Thyroid gland (tissue), 4 donors: ENCODE results near the gene NUMB. TPM values are rescaled to one million over a fixed set of nuclear protein-coding genes. Genes with fewer than 3 reads are reported as not detected.
"Not testable (repeated sequence)": the region's sequence is repeated elsewhere in the genome, so short reads cannot be mapped to it uniquely, and the experiment has no call there.

Experiments
- DNase-seq, 2 donors: peaks; one replicate each; pipeline ENCODE4 v3.0.0-alpha.2; 2019
- H3K27ac ChIP-seq, 3 donors: fragments of 200-600 bp; sonication (generic); 1 replicate in 2 of 3; 2 replicates in 1 of 3; pipeline ENCODE4 v1.5.1; 2016 to 2019; ENCODE audit warnings: mild to moderate bottlenecking in 1 of 3, moderate library complexity in 1 of 3
- H3K27me3 ChIP-seq: fragments of 200-600 bp; sonication (generic); one replicate; pipeline ENCODE4 v1.5.1; 2019
- H3K36me3 ChIP-seq, 2 donors: fragments of 200-600 bp; sonication (generic); one replicate each; pipeline ENCODE4 v1.5.1; 2016 to 2019
- H3K4me1 ChIP-seq, 2 donors: fragments of 200-600 bp; sonication (generic); one replicate each; pipeline ENCODE4 v1.5.1; 2017 to 2019
- H3K4me3 ChIP-seq, 3 donors: fragments of 200-600 bp; sonication (generic); replicated peaks in 1 of 3; 1 replicate in 2 of 3; 2 replicates in 1 of 3; pipeline ENCODE4 v1.5.1; 2016; ENCODE audit warnings: mild to moderate bottlenecking in 1 of 3
- H3K9me3 ChIP-seq: fragments of 200-600 bp; sonication (generic); one replicate; pipeline ENCODE4 v1.5.1; 2017
- CTCF ChIP-seq, 6 experiments: fragments of 200-600 bp in 3 of 6; fragments of 450-650 bp in 3 of 6; sonication (generic) in 3 of 6; IDR thresholded peaks; one replicate each; pipeline ENCODE4 v1.5.1; 2016 to 2019; ENCODE audit warnings: antibody characterized with exemption in 6 of 6, mild to moderate bottlenecking in 2 of 6, inconsistent platforms in 1 of 6, moderate library complexity in 1 of 6
- POLR2A ChIP-seq, 2 donors: fragments of 450-650 bp; IDR thresholded peaks; one replicate each; pipeline ENCODE4 v1.6.1; 2017; ENCODE audit warnings: antibody characterized with exemption in 2 of 2, mild to moderate bottlenecking in 2 of 2, moderate library complexity in 1 of 2
- WGBS, 2 donors: methylation state at CpG; one replicate each; pipeline ENCODE4 v1.1.5; 2017; 5-methylcytosine and 5-hydroxymethylcytosine counted together
- intact Hi-C: fragments of 100-400 bp; cut with DNase I; formaldehyde crosslinking; loops from one replicate; pipeline ENCODE4 v1.15.1; 2023
- total RNA-seq, 4 donors: library from RNA; depleted of rRNA; stranded (reverse); fragments of >200 nt; gene quantifications; one replicate each; pipeline ENCODE4 v1.2.3, GENCODE V29; 2016

The NUMB gene
- total RNA-seq, 4 donors from 2014 or later = 67.1 to 101 (median 86.7) TPM

- no peaks in the 10 kb centered on the region for H3K27me3 ChIP-seq
- H3K27ac ChIP-seq = no peak overlapping the region
- TF ChIP-seq POLR2A (IDR thresholded peaks at IDR 0.05) (no peak), CTCF (IDR thresholded peaks at IDR 0.05) (no peak)
- peaks cover 15 to 25% of the 10 kb centered on the region in 2 donors for H3K4me1 ChIP-seq
- H3K36me3 ChIP-seq = no peaks in the 10 kb centered on the region
- intact Hi-C loops = no loop called here
- no peak overlapping the region for H3K4me3 ChIP-seq
- DNase-seq = no peak
- 94 to 96% methylated on average over 3 of the region's 3 CpGs for WGBS, 2 donors
- no peaks in the 10 kb centered on the region for H3K9me3 ChIP-seq
Observed at GRCh38 chr14:73432124-73432523, 26.2 kb downstream of the NUMB start.

GRCh38 chr14:73428353-73428824 is 30.0 kb downstream of the NUMB start:
- Histone ChIP-seq H3K27me3 (no peaks in the 10 kb centered on the region), H3K4me3 (no peak overlapping the region), H3K27ac (peak overlapping the region; percentile 12 to 59 (median 18)), H3K4me1 (peaks cover 20 to 33% of the 10 kb centered on the region in 2 donors), H3K36me3 (no peaks in the 10 kb centered on the region), H3K9me3 (no peaks in the 10 kb centered on the region)
- intact Hi-C loops = no loop called here
- WGBS, 2 donors = 13 to 36% methylated on average over 5 of the region's 5 CpGs
- TF ChIP-seq POLR2A (IDR thresholded peaks at IDR 0.05) (no peak), CTCF (IDR thresholded peaks at IDR 0.05) (no peak)
- DNase-seq = peak; percentile 61 to 66

- intact Hi-C loops = no loop called here
- Histone ChIP-seq H3K4me3 (no peak overlapping the region), H3K36me3 (no peaks in the 10 kb centered on the region), H3K27me3 (no peaks in the 10 kb centered on the region), H3K9me3 (no peaks in the 10 kb centered on the region), H3K4me1 (peaks cover 20 to 32% of the 10 kb centered on the region in 2 donors), H3K27ac (peak overlapping the region; percentile 12 to 59 (median 18))
- 76 to 85% methylated on average over 4 of the region's 4 CpGs for WGBS, 2 donors
- TF ChIP-seq POLR2A (IDR thresholded peaks at IDR 0.05) (no peak), CTCF (IDR thresholded peaks at IDR 0.05) (no peak)
- DNase-seq = no peak
Observed at GRCh38 chr14:73427516-73428264, 30.7 kb downstream of the NUMB start.

- intact Hi-C loops = no loop called here
- H3K27ac ChIP-seq = peak overlapping the region in 2 of 3 donors; percentile 18 to 59
- DNase-seq = no peak
- H3K27me3 ChIP-seq = no peaks in the 10 kb centered on the region
- H3K4me3 ChIP-seq = no peak overlapping the region
- peaks cover 20 to 32% of the 10 kb centered on the region in 2 donors for H3K4me1 ChIP-seq
- TF ChIP-seq POLR2A (IDR thresholded peaks at IDR 0.05) = no peak
- no peak for TF ChIP-seq CTCF (IDR thresholded peaks at IDR 0.05)
- no peaks in the 10 kb centered on the region for H3K9me3 ChIP-seq
- no peaks in the 10 kb centered on the region for H3K36me3 ChIP-seq
- 83 to 84% methylated on average over 5 of the region's 5 CpGs for WGBS, 2 donors
Observed at GRCh38 chr14:73426877-73427276, 31.5 kb downstream of the NUMB start.

GRCh38 chr14:73424453-73424852 is 33.9 kb downstream of the NUMB start:
- intact Hi-C loops = no loop called here
- DNase-seq = no peak
- no peak for TF ChIP-seq CTCF (IDR thresholded peaks at IDR 0.05)
- TF ChIP-seq POLR2A (IDR thresholded peaks at IDR 0.05) = no peak
- Histone ChIP-seq H3K9me3 (no peaks in the 10 kb centered on the region), H3K36me3 (no peaks in the 10 kb centered on the region), H3K4me1 (peaks cover 20 to 32% of the 10 kb centered on the region in 2 donors), H3K4me3 (no peak overlapping the region), H3K27ac (peak overlapping the region in 1 of 3 donors; percentile 4), H3K27me3 (no peaks in the 10 kb centered on the region)
- WGBS, 2 donors = 48 to 61% methylated on average over 3 of the region's 3 CpGs

- peaks cover 11 to 22% of the 10 kb centered on the region in 2 donors for H3K4me1 ChIP-seq
- DNase-seq, H3K4me3 ChIP-seq, H3K9me3 ChIP-seq, H3K27me3 ChIP-seq, intact Hi-C loops, H3K36me3 ChIP-seq, H3K27ac ChIP-seq: not testable (repeated sequence)
- 97 to 99% methylated on average over 6 of the region's 6 CpGs for WGBS, 2 donors
Observed at GRCh38 chr14:73423092-73423491, 35.3 kb downstream of the NUMB start.
